Hematopoietic multipotent progenitor cell treated with erythropoietin and hydrocortisone succinate and interleukin-3 and kit ligand, for 15 days (in vitro differentiated cells): ENCODE measurements around the gene DHRS12.

ENCODE experiments used
- DNase-seq: peaks from one replicate; pipeline ENCODE4 v3.0.0-alpha.2; 2015; ENCODE audit warnings: low spot score

DHRS12 gene, protein sequence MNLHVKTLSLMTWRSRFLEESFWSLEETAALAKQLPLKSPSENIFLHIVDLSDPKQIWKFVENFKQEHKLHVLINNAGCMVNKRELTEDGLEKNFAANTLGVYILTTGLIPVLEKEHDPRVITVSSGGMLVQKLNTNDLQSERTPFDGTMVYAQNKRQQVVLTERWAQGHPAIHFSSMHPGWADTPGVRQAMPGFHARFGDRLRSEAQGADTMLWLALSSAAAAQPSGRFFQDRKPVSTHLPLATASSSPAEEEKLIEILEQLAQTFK

DNA sequence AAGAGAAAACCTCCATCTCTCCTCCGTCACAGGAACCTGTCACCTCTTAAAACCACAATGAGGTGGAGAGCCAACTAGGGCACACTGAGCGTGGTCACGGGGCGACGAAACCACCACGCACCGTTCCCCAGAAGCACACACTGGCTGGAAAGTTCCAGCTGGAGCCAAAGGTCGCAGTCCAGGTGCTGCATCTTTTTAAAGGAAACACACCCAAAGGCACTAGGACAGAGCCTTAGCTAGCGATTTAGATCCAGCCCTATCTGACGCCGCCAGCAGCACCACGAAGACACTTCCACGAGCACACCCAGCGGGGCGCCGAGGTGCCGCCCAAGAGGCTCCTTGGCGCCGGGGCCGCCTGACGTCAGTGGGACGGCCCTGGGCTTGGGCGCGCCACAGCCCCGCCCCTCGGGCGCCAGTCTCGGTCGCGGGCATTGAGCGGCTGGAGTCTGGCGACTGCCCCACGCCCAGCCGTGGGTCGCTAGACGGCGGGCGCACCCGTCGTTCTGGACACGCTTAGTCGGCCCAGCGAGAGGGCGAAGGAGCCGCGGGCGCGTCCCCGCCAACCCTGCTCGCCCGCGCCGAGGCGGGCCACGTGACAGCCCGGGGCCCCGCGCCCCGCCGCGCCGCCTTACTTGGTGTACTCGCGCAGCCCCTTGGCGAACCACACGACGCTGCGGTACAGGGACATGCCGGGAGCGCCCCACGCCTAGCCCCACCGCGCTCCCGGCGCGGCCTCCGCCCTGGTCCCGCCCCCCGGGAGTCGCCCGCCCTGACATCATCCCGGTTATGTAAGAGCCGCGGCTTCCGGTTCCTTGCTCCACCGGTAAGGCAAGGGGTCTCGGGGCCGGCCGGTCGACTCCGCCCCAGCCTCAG, at the start of gene DHRS12:
TSS of gene DHRS12 (minus strand) at position 742 of the 873 bp plus-strand sequence. CDS start 4,504 bp downstream, outside the sequence.
- peak; percentile 93 for DNase-seq

DNA sequence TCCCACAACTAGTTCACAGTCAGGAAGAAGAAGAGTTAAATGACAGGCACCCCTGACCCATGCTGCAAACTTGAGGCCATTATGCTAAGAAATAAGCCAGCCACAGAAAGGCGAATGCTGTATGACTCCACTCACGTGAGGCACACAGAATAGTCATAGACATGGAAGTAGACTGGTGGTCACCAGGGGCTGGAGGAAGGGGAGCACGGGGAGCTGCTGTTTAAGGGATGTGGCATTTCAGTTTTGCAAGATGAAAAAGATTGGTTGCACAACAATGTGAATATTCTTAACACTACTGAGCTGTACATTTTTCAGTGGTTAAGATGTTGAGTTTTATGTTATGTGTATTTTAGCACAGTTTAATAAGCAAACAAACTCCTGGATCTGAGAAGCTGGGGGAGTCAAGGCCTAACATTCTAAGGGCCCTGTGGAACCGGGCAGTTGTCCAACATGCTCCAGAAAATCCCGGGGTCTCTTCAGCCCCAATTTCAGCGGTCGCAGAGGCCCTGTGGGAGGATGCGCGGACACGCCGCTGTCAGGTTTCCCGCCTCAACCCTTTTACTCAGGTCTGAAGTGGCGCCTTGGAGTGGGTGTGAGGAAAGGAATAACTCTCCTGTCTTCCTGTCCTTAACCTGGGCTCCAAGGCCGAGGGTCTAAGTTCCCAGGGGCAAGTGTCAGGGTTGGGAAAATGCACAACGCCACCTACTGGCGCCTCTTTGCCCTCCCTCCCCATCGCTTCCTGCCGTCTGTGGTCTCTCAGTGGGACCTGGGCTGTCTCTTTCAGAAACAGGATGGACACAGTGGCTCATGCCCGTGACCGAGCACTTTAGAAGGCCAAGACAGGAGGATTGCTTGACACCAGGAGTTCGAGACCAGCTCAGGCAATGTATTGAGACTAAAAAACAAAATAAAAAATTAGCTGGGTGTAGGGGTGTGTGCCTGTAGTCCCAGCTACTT, 45.5 kb upstream of the DHRS12 start:
- DNase-seq: peak; percentile 13

DNA sequence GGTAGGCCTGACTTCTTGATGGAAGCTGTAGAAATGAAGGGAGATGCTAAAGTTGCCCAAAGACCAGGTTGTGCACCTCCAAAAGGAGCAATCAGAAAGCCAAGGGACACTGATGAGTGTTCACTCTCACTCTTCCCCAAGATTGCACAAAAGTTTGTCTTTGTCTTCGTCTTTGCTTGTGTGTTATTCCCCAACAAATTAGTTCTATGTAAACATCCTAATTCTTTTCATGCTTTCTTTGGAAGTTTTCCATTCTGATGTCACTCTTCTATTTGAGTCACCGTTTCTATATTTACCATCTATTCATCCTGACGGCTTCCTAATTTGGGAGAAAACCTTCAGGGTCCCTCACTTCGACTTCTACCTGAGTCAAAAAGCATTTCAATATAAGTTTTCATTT, 44.7 kb upstream of the DHRS12 start:
- no peak for DNase-seq

DNA sequence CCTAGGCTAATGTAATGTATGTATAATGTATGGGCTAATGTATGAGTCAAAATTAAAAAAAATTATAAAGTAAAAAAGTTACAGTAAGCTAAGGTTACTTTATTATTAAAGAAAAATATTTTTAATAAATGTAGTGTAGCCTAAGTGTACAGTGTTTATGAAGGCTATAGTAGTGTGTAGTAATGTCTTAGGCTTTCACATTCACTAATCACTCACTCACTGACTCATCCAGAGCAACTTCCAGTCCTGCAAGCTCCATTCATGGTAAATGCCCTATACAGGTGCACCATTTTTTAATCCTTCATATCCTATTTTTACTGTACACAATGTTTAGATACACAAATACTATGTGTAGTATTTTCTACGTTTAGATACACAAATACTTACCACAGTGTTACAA, 42.8 kb upstream of the DHRS12 start:
- DNase-seq: no peak

DNA sequence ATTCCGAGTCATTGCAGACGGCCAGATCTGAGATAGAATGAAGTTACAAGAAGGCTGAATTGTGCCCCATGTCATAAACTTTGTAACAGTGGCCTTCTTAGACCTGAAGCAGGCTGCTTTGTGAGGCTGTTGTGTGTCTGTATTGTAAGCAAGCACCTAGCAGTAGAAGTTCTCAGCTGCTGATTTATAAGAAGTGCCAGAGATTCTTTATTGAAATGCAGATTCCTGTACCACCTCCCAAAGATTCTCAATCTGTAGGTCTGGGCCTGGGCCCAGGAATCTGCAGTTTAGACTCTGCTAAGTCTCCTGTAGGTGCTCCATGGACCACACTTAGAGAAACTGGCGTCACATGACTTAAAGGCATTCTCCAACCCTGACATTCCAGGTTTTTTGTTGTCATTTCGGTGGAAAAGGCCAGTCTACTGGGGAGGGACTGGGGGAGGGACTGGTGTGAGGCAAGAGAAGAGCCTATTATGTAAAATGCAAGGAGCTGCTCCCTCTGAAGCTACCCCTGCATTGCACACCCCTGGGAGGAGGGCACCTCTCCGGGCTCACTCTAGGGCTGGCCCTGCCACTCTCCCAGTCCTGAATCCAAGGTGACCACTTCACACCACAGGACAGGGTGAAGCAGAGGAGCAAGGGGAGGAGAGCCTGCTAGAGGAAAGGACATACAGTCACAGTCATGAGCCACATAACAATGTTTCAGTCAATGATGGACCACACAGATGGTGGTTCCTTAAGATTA, 41.8 kb upstream of the DHRS12 start:
- peak; percentile 4 for DNase-seq

DNA sequence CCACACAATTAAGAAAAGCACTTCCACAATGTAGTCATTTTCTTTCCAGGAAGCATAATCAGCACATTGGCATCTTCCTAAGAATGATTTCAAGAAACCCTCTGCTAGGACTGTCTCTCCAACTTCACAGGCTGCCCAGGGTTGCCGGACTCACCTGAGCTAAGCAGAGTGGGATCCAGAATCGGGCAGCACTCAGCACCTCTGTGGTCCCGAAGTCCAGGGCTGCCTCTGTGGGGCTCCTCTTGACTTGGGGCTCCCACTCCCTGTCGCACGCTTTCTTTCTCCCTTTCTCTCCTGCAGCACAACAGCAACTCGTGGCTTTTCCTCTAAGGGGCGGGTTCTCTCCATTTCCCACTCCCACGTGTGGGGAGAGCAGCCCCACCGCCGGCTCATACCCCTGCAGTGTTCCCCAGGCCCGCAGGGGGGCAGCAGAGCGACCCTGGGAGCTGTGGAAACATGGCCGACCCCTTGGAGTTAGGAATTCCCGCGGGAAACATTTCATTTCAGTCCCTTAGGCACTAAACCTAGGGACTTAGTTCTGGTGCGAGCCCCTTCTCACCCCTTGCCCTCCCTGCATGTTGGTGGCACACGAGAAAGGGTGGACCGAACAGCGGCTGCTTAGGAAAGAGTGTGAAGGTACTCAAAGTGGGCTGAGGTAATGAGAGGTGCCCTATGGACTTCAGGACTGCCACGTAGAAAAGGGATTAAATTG, 41.1 kb upstream of the DHRS12 start, which contains the start of gene TMEM272:
TSS of gene TMEM272 (minus strand) at position 316 of the 712 bp plus-strand sequence. CDS start 6,647 bp downstream, outside the sequence.
- peak; percentile 47 for DNase-seq

DNA sequence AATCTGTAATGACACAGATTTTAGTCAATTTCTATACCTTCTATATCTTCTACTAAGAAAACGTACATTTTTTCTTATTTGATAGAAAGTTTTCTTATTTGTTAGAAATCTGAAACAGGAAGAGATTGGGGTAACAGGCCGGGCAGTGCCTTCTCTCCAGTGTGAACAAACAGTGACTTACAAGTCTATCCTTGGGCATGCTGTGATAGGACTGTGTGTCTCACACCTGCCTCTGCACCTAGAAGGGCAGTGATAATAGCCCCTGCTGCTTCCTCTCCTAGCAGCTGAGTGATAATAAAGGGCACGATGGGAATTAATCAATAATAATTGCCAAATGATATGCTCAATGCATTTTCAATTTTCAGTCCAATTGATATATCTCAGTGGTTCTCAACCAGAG, 39.6 kb upstream of the DHRS12 start:
- DNase-seq: no peak

DNA sequence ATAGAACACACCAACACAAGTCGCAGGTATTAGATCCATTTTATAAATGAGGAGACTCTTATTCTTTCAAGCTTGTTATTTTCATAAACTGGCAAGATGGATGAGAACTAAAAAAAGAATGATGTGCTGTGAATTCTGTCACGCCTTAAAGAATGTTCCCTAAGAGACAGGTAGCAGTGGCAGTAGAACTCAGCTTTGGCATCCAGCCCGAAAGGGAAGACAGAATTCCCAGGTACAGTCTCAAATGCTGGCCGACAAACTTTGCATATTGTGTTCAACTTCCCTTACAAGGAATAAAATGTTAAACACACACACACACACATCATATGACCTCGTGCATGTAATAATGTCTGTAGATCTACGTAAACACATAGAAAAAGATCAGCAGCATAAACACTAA, 37.8 kb upstream of the DHRS12 start:
- no peak for DNase-seq

DNA sequence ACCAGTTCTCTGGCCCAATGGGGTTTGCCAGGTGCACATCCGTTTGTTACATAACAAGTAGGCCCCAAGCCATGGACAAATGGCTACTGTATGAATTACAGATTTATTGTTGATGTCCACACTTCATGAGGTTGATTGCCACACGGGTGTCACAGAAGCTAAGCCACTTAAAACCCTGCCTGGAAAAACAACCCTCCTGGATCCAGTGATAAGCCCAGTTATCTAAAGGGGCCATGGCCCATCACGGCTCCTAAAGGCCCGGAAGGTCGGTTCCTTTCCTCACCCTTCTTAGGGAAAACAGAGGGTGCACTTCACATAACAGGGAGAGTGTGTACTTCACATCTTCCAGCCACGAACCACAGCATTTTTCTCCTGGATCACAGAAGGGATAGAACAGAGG, 37.0 kb upstream of the DHRS12 start:
- DNase-seq: no peak

DNA sequence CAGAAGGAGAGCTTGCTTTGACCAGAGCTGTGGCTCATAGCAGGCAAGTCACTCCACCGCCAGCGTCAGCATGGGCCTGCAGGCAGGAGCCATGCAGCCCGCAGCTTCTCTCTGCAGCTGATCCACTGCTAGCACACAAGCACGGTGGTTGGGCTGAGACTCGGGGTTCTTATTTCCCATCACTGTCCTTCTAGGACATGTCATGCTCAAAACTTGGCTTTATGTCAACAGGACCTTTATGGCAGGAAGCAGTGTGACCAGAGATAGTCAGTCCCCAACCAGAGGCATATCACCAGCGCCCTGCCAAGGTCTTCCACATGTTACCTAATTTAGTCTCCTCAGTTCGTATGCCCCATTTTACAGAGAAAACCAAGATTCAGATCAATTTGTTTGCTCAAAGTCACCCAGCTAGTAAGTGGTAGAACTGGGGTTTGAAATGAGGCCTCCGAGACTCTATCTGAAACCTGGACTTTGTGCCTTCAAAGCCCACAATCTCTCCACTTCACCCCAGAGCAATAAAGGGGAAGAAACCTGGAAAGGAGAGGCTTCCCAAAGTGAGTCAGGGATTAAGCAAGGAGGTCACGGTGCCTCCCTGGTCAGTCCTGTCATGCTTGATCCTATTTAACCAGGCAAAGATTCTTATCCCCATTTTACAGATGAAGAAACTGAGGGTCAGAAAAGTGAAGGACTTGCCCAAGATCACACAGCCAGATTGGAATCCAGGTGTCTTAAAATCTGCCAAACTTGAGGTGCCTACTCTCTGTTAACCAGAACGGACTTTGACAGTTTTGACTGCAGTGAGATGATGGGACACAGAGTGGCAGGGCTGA, 36.0 kb upstream of the DHRS12 start:
- DNase-seq: no peak

DNA sequence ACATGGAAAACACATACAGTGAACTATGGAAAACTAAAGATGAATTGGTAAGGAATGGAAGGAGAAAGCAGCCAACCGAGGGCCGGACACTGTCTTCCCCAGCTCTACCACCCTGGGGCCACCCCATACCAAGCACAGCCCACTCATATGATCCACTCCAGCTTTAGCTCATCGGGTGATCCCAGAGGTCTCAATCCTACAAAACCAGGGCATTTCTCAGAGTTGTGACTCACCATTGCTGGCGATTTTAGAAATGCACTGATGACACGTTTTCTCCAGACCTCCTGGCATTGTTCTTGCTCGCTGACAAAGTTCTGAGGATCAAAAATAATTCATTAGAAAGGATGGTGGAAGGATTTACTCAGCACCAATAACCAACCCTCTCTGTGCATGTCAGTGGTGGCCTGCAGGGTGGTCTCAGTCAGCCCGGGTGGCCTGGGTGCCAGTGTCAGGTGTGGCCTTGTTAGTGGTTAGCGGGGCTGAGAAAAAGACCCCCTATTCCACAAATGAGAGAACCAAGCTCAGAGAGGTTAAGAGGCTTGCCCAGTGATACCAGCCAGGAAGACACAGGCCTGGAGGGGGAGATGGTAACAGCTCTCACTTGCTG, 34.4 kb upstream of the DHRS12 start:
- DNase-seq: no peak

DNA sequence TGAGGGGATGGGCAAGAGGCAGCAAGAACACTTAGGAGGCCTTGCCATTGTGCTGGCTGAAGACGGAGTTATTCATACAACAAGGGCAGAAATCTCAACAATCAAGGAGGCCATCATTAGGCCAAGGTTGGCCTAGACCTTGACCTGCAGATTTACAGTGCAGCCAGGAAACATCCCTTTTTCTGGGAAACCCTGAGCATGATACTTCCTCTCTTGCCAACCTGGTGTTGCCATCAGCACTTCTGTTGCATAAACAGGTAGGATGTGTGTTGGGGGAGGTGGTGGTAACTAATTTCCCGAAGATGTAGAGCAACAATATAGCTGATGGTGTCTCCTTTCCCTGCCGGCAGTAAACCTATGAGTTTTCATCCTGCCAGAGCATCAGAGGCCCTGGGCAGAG, 33.1 kb upstream of the DHRS12 start:
- DNase-seq: no peak

DNA sequence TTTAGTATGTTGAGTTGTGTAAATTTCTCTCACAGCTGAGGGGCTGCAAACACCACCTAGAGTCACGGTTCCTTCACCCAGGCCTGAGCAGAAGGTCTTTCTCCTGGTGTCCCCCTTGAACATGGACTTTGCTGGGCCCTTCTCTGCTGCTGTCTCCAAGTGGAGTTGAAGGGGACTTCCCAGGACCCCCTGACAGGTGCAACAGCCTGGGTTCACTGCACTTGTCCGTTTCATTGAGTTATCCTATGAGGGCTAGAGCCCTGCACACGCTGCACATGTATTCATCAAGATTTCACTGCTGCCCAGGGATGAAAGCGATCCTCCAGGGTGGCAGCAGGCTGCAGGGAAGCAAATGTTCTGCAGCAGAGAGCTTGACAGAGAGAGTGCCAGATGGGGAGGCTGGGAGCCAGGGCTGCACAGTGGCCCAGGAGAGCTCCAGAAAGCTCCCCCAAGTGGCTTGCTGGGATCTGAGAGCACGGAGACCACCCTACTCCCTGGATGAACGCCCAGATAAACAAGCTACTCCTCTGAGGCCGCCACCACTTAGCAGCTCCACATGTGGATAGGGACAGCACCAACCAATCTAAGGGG, 30.7 kb upstream of the DHRS12 start:
- no peak for DNase-seq

DNA sequence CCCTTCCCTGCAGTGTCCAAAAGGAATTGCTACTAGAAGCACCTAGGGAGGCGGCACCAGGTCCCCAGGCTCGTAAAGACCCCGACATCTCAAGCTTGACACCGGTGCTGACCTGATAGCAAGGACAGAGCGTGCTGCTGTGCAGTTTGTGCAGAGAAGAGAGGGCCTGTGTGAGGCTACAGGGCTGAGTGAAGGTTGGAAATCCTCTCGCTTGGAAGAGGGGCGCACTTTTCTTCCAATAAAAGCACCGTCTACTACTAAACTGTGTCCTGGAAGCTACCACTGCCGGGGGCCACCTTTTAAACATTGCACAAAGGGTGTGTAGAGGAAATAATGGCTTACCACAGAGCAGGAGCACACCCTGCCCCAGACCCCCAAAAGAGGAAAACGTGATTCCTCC, 30.0 kb upstream of the DHRS12 start:
- DNase-seq: no peak

DNA sequence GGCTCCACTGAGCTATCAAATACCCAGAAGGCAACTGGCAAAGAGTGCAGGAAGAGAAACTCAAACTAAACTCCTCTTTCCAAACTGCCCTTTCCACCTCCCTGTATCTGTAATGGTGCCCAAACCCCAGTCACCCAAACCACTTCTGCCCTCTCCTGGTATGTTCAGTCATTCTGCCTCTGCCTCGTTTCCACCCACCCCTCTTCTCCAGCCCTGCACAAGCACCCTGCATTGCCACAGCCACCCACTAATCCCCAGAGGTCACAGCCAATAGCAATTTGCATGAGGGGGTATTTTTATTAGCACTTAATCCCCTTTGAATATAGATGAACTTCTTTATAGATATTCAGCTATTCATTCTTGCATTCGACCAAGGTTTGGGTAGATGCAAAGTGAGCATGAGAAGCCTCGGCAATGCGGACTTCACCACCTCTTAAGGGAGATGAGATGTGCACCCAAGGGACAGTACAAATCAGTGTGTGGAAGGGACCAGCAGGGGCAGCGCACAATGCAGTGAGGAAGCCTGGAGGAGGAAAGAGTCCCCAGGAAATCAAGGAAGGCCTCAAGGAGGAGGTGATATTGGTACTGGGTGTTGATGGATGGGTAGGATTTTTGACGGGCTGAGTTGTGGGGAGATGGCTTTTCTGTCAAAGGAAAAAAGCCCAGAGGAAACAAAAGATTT, 28.6 kb upstream of the DHRS12 start:
- no peak for DNase-seq

DNA sequence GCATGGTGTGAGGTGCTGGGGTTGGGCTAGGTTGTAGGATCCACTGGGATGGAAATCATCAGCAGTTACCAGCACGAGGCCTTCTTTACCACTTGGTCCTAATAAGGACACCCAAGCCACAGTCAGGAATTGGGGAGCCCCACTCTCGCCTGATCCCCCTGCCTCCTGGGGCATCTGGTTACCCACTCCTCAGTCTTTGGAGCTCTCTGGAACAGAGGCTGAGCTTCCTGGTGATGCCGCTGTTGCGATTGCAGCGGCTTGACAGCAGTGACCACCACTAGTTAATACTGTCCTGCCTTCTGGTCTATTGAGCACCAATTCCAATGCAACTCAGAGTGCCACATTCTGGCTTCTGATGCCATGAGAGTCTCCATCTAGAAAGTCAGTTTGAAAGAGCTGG, 27.6 kb upstream of the DHRS12 start:
- no peak for DNase-seq

DNA sequence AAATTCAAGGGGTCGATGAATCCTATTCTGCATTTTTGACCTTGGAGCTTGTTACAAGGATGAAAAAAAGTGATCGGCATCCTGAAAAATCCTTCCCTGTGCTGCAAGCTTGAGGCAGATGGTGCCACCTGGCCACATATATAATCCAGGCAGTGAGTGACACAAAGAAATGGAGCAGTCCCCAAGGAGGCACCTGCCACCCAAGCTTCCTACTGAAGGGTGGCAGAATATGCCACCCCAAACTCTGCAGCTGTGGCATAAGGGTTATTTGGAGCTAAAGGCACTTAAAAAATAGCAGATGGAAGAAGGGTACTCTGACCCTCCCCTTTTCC, 25.6 kb upstream of the DHRS12 start:
- no peak for DNase-seq

DNA sequence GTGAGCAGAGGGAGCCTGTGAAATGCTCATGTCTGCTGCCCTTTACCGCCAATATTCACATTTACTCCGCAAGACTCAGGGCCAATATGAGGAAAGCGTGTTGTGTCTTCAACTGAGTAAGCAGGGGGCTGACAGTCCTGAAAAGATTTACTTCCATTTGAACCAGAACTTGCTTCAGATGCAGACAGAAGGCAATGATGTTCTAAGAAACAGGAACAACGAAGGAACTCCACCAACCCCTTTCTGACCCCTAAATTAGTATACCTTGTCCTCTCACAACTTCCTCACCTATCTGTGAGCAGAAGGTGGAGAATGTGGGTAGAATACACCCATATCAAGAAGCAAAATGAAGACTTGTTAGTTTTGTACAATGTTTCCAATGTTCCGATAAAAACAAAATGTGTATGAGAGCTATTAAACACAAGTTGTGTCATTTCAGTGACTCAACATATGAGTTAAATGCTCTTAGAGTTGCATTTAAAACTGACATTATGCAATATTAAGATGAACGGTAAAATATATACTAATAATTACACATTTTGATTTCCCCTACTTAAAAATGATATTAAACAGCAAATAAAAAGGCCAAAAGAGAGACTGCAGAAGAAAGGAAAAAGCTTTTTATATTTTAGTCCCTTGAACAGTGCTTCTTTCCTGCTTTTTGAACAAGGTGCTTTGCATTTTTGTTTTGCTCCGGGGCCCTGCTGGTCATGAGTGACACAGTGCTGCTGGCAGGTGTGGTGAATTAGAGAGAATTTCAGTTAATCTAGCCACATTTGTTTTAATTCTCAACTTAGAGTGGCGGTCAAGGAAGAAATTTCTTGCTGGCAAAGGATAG, 25.0 kb upstream of the DHRS12 start:
- no peak for DNase-seq
